ENCODE data around the gene P2RX3. TPM values are rescaled to one million over a fixed set of nuclear protein-coding genes. Genes with fewer than 3 reads are reported as not detected.

Gene P2RX3
- total RNA-seq, 1 experiment from 2014 or later = 0.15 TPM

- Mint-ChIP-seq H3K9me3 (0 out of 5 replicates have a peak, but pooled peaks cover 0 to 2% of the 10 kb centered on the region in 2 experiments), H3K4me1 (peaks cover 21 to 24% of the 10 kb centered on the region in 2 experiments), H3K36me3 (ENCODE audit: insufficient read depth in 1 of 3, low read depth in 3 of 3) (no peaks in the 10 kb centered on the region), H3K27ac (no peak overlapping the region), H3K4me3 (no peak overlapping the region), H3K27me3 (ENCODE audit: low read depth) (peaks cover 25% of the 10 kb centered on the region)
- no peak overlapping the region for H3K18ac ChIP-seq (ENCODE audit: insufficient read length, low read depth, low read length)
- no peak overlapping the region for H2AFZ ChIP-seq (ENCODE audit: low read length)
- no peak overlapping the region for H3K27ac ChIP-seq (ENCODE audit: insufficient read length, low read depth, low read length)
- no peak overlapping the region for H4K8ac ChIP-seq (replicated peaks; ENCODE audit: insufficient read length, low read depth, low read length)
- no peaks in the 10 kb centered on the region for H3K79me2 ChIP-seq (ENCODE audit: insufficient read depth, low read length)
- no peak overlapping the region for H3K4ac ChIP-seq (ENCODE audit: low read depth, low read length)
- H4K5ac ChIP-seq (ENCODE audit: insufficient read length, low read depth, low read length) = no peak overlapping the region
- H2BK120ac ChIP-seq (ENCODE audit: low read depth, low read length, poor library complexity, severe bottlenecking) = no peak overlapping the region
- no peak overlapping the region for H2BK12ac ChIP-seq (ENCODE audit: insufficient read length, low read depth, low read length)
- no peak overlapping the region for H4K91ac ChIP-seq (ENCODE audit: insufficient read length, low read depth, low read length)
- no peak overlapping the region for H3K4me2 ChIP-seq (ENCODE audit: insufficient read depth, insufficient read length, low read length)
- no peak overlapping the region for H3K14ac ChIP-seq (ENCODE audit: insufficient read depth, low read length)
- H3K27me3 ChIP-seq (ENCODE audit: insufficient read depth, low read length) = no peaks in the 10 kb centered on the region
- no peak overlapping the region for H2BK15ac ChIP-seq (ENCODE audit: low read depth, low read length)
- no peak overlapping the region for H3T11ph ChIP-seq (ENCODE audit: low read length)
- no CpG with 5 or more reads among the region's 9 CpGs for WGBS (ENCODE audit: extremely low coverage, insufficient read length, low lambda C conversion rate)
- H3K23me2 ChIP-seq (ENCODE audit: insufficient read length, low read depth, low read length, poor library complexity, severe bottlenecking) = no peaks in the 10 kb centered on the region
- H3K4me1 ChIP-seq (ENCODE audit: insufficient read depth, low read length) = no peaks in the 10 kb centered on the region
- H3K56ac ChIP-seq (ENCODE audit: insufficient read length, low read depth, low read length) = no peak overlapping the region
- H3K79me1 ChIP-seq (ENCODE audit: insufficient read depth, low read depth, low read length, poor library complexity, severe bottlenecking) = no peaks in the 10 kb centered on the region
- no peaks in the 10 kb centered on the region for H3K9me3 ChIP-seq (ENCODE audit: control insufficient read depth, low read depth, low read length)
- H2AK5ac ChIP-seq (ENCODE audit: insufficient read length, low read length) = no peak overlapping the region
- H3K23ac ChIP-seq (ENCODE audit: insufficient read length, low read depth, low read length) = no peak overlapping the region
- H2BK20ac ChIP-seq (ENCODE audit: low read depth, low read length, poor library complexity, severe bottlenecking) = no peak overlapping the region
- no peak for DNase-seq
- no peak overlapping the region for H2BK5ac ChIP-seq (ENCODE audit: insufficient read length, low read length)
- H3K9ac ChIP-seq (ENCODE audit: extremely low read depth, insufficient read length, low read length) = no peak overlapping the region
- no peaks in the 10 kb centered on the region for H4K20me1 ChIP-seq (ENCODE audit: control insufficient read depth, insufficient read depth, insufficient read length)
- TF ChIP-seq CTCF (conservative IDR thresholded peaks at IDR 0.05) = no peak
Observed at GRCh38 chr11:57358543-57358961, 20.4 kb downstream of the P2RX3 start.

All from H9 (cell line).